HEK293T (cell line): ENCODE data around the gene CACNG3.

ENCODE experiments used
- BHLHE40 ChIP-seq: fragments of 450-650 bp; IDR thresholded peaks from 2 replicates; pipeline ENCODE4 v1.6.1; 2016; ENCODE audit warnings: mild to moderate bottlenecking, moderate library complexity, borderline replicate concordance
- ELF4 ChIP-seq: fragments of 450-650 bp; IDR thresholded peaks from 2 replicates; pipeline ENCODE4 v1.6.1; 2017; ENCODE audit warnings: antibody characterized with exemption
- FOXA1 ChIP-seq: fragments of 450-650 bp; IDR thresholded peaks from 2 replicates; pipeline ENCODE4 v1.6.1; 2016; ENCODE audit warnings: mild to moderate bottlenecking
- FOXM1 ChIP-seq: fragments of 450-650 bp; IDR thresholded peaks from 2 replicates; pipeline ENCODE4 v1.6.1; 2017; ENCODE audit warnings: mild to moderate bottlenecking, borderline replicate concordance
- HDGF ChIP-seq: fragments of 450-650 bp; IDR thresholded peaks from 2 replicates; pipeline ENCODE4 v1.6.1; 2017; ENCODE audit warnings: antibody characterized with exemption, borderline replicate concordance
- L3MBTL2 ChIP-seq: fragments of 450-650 bp; conservative IDR thresholded peaks from 2 replicates; pipeline ENCODE4 v1.6.1; 2016; ENCODE audit warnings: mild to moderate bottlenecking
- LEF1 ChIP-seq: fragments of 450-650 bp; IDR thresholded peaks from 2 replicates; pipeline ENCODE4 v1.6.1; 2017; ENCODE audit warnings: mild to moderate bottlenecking, borderline replicate concordance
- SP1 ChIP-seq: fragments of 450-650 bp; IDR thresholded peaks from 2 replicates; pipeline ENCODE4 v1.6.1; 2017
- ZNF384 ChIP-seq: fragments of 450-650 bp; IDR thresholded peaks from 2 replicates; pipeline ENCODE4 v1.6.1; 2016
- TF ChIP-seq, protein P1 (sequence below): fragments of 450-650 bp; IDR thresholded peaks from 2 replicates; pipeline ENCODE4 v1.6.1; 2016

GRCh38 chr16:24302636-24303035 is 46.5 kb downstream of the CACNG3 start:
- TF ChIP-seq SP1: no peak
- TF ChIP-seq, protein P1, sequence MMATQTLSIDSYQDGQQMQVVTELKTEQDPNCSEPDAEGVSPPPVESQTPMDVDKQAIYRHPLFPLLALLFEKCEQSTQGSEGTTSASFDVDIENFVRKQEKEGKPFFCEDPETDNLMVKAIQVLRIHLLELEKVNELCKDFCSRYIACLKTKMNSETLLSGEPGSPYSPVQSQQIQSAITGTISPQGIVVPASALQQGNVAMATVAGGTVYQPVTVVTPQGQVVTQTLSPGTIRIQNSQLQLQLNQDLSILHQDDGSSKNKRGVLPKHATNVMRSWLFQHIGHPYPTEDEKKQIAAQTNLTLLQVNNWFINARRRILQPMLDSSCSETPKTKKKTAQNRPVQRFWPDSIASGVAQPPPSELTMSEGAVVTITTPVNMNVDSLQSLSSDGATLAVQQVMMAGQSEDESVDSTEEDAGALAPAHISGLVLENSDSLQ: no peak
- TF ChIP-seq FOXA1: no peak
- TF ChIP-seq BHLHE40: no peak
- TF ChIP-seq L3MBTL2: no peak
- TF ChIP-seq FOXM1: no peak
- TF ChIP-seq ZNF384: no peak
- TF ChIP-seq HDGF: no peak
- no peak for TF ChIP-seq LEF1
- no peak for TF ChIP-seq ELF4
